ENCODE measurements around the gene TRIM24.
"Not testable (repeated sequence)": the region's sequence is repeated elsewhere in the genome, so short reads cannot be mapped to it uniquely, and the experiment has no call there.

TRIM24 gene

DNA sequence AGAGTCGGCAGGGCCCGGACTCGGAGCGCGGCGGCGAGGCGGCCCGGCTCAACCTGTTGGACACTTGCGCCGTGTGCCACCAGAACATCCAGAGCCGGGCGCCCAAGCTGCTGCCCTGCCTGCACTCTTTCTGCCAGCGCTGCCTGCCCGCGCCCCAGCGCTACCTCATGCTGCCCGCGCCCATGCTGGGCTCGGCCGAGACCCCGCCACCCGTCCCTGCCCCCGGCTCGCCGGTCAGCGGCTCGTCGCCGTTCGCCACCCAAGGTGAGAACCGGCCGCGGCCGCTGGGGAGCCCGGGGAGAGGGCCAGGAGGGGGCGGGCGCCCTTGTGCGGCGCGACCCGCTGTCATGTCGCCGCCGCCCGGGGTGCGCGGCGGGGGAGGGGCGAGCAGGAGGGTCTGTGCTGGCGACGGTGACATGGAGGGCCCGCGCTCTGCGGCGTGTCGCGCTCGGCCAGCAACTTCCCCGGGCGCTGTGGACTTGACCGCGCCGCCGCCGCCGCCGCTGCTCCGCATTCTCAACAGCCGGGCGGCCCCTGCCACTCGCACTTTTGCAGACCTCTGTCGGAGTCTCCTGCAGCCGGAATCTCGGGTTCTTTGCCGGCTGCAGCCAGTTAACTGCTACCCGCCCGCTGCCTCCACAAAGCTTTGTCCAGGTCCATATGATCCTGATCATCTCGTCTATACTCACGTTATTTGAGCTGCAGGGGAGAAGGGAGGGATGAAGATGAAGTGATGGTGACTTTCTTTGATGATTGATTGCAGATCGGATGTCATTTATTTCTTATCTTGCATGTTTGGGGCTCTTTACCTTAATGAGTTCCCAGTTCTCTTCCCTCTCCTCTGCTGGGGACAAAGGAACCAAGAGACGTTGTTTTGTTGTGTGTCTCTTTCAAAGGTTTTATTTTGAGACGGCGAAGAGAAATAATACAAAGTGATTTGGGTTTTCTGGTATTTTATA, 869 bp downstream of the TRIM24 start:
- FAIRE-seq = no peak

DNA sequence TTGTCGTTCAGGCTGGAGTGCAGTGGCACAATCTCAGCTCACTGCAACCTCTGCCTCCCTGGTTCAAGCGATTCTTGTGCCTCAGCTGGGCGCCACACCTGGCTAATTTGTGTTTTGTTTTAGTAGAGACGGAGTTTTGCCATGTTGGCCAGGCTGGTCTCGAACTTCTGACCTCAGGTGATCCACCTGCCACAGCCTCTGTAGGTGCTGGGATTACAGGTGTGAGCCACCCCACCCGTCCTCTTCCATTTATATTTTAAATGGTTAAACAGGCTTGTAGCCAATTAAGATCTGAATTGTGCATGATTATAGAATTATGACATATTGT, 3.2 kb downstream of the TRIM24 start:
- not testable (repeated sequence) for FAIRE-seq

DNA sequence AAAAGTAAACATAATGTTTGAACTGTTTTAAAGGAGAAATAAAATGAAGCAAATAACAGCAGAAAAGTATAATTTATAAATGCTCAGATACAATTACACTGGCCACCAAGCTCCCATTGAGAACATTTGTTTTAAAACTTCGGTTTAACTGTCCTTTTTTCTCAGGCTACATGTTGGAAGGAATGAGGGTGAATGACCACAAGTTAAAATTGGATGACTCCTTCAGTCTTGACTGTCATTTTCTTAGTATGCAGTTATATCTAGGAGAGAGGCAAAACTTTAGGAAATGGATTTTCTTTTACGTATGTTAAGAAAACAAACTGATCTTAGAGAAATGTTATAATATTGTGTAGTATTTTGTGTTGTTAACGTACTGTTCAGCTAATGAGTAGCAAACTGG, 5.0 kb downstream of the TRIM24 start:
- FAIRE-seq = no peak

DNA sequence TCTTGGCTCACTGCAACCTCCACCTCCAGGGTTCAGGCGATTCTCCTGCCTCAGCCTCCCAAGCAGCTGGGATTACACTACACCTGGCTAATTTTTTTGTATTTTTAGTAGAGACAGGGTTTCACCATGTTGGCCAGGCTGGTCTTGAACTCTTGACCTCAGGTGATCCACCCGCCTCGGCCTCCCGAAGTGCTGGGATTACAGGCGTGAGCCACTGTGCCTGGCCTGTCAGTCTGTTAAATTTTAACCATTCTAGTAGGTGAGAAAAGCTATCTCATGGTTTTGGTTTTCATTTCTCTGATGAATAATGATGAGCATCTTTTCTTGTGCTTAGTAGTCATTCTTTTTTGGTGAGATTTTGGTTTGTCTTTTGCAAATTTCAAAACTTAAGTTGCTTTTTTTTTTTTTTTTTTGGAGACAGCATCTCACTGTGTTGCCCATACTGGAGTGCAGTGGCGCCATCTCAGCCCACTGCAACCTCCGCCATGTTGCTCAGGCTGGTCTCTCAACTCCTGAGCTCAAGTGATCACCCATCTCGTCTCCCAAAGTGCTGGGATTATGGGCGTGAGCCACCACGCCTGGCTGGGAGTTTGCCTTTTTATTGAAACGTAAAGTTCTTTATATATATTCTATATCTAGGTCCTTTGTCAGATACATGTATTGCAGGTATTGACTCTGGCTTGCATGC, 6.2 kb downstream of the TRIM24 start:
- not testable (repeated sequence) for FAIRE-seq

DNA sequence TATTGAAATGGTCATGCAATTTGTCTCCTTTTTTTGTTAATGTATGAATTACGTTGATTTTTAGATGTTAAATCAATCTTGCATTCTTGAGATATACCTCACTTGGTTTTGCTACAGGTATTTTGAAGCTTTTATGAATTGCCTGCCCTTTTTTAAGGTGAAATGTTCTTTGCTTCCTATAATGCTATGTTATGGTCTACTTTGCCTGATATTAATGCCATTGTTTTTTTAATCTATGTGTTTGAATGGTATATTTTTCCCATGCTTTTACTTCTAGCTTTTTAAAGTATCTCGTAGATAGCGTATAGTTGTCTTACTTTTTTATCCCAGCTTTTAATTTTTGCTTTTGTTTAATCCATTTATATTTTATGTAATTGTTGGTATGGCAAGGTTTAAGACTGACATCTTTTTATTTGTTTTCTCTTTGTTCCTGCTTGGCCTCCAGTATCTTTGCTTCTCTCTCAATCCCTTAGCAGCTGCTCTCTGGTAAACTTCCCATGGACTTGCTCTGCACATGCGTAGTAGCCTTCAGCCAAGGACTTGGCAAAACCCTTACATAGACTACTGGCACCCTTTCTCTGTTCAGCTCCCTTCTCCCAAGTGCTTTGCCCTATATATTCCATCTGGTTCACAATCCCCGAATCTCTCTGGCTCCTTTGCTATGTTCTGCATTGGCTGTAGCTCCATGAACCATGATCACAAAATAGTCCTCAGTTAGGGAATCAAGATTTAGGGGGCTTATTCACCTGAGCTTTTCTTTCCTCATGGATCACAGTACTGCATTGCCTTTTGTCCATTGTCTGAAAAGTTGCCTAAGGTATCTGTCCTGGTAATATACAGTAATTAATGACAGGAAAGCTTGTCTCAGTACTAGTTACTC, 8.4 kb downstream of the TRIM24 start:
- no peak for FAIRE-seq

DNA sequence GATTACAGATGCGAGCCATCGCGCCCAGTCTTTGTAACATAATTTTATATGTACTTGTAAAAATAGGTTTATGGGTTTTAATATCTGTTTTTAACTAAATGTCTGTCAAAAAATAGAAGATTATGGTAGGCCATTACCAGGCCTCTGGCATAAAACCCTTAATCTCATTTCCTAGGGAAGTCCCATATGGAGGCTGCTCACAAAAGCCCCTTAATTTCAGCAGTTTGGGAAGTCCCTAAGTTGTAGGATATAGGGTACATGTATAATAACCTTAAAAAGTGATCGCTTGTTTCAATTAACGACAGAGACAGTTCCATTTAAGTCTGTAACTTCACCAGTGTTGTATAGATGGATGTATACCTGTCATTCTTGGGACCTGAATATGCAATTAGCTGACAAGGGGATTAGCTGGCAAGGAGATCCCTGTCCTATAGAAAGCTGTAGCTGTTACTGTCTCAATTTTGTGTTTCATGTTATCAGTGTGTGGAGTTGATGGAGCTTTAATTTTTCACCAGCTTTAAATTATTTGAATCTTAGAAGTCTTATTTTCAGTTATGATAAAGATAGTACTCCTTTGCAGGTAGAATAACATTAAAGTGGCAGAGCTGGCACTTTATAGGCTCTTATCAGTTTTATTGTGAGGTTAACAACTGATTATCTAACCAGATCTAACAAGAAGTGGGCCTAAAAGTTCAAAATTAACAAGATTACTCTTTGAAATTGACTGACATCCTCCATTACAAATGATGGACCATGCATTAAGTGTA, 10.5 kb downstream of the TRIM24 start:
- no peak for FAIRE-seq

DNA sequence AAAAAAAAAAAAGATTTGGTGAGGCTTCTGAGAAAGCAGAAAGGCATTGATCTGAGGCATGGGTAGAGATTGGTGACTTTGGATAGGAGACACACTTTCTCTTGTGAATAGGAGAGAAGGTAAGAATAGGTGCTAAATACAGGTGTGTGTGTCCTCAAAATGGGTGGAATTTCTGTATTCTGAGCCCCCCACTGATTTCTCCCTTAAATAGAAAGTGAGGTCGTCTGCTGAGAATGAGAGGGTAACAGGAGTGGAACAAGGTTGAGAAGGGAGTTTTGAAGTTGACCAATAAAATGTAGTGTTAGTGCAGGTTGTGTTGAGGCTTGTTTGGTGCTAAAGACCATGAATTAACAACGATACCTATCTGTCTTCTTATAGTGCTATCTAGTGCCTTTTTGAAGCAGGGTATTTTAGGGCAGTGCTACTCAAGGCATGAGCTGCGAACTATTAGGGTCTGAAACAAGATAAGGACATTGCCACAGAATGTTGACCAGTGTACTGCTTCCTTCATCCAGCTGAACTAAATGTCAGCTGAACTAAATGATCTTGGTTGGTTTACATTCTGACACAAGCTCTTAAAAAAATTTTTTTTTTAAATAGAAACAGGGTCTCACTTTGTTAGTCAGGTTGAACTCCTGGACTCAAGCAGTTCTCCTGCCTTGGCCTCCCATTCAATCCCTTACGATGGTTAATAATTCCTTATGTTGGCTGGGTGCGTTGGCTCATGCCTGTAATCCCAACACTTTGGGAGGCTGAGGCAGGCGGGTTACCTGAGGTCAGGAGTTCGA, 12.4 kb downstream of the TRIM24 start:
- no peak for FAIRE-seq

DNA sequence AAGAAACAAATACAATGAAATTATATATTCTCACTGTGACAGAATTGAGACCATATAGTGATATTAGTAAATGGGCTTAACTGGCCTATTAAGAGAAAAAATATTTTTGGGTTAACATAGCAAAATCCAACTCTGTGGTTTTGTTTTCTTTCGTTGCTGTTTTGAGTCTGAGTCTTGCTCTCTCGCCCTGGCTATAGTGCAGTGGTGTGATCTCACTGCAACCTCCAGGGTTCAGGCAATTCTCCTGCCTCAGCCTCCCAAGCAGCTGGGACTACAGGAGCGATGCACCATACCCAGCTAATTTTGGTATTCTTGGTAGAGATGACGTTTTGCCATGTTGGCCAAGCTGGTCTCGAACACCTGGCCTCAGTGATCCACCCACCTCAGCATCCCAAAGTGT, 15.3 kb downstream of the TRIM24 start:
- FAIRE-seq = no peak

DNA sequence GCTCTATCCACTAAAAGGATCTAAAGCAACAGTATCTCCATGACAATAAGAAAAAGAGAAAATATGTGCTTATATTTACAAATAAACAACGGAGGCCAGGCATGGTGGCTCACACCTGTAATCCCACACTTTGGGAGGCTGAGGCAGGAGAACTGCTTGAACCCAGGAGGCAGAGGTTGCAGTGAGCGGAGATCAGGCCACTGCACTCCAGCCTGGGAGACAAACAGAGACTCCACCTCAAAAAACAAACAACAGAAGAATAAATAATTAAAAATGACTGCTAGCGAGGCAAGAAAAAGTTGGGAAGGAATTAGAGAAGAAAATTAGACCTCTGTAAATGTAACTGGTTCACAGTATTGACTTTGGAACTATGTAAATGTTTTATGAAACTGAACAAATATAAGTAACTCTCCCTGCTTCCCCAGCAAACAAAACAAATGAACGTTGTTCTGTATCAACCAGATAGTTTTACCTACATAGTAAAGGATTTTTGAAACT, 17.1 kb downstream of the TRIM24 start:
- no peak for FAIRE-seq

DNA sequence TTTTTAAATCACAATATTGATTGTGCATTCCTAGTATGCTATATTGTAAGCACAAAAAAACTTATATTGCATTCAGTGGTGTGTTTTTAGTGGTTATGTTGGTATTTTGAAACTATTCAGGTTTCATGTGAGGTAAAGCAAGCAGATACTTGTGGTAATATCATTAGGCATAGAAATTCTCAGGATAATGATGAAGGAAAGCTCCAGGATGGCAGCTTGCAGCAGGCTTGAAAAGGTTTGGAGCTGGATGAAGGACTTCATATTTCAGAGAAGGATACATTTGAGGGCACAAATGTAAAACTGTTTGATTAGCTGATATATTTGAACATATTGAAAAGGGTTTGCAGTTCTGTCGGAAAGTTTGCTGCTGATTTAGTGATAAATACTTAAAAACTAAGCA, 17.5 kb downstream of the TRIM24 start:
- no peak for FAIRE-seq

DNA sequence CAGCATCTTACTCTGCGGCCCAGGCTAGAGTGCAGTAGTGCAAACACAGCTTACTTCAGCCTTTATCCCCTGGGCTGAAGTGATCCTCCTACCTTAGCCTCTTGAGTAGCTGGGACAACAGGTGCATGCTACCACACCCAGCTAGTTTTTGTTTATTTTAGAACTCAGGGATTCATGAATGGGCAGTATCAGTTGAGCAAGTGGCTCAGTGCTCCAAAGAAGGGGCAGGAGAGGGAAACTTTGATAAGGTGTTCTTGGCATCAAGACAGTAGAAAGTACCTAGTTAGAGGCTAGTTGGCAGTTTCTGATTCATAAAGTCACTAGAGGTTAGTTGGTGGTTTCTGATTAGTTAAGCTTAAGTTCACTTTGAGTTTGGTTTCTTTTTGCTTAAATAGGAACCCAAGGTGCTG, 18.4 kb downstream of the TRIM24 start:
- FAIRE-seq = no peak

DNA sequence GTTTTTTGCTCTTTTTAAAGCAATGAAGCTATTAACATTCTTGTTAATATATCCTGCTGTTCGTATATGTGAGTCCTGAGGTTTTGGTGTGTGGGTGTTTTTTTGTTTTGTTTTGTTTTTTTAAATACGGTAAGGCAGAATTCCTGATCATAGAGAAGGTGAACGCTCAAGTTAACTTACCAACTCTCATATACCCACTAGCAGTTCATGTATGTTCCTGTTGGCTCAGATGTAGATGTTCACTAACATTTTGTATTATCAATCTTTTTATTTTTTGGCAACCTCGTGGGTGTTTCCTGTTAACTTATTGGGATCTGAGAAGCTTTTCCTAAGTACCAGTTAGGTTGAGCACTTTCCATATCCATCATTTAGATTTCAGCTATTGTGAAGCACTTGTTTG, 20.5 kb downstream of the TRIM24 start:
- FAIRE-seq = no peak

DNA sequence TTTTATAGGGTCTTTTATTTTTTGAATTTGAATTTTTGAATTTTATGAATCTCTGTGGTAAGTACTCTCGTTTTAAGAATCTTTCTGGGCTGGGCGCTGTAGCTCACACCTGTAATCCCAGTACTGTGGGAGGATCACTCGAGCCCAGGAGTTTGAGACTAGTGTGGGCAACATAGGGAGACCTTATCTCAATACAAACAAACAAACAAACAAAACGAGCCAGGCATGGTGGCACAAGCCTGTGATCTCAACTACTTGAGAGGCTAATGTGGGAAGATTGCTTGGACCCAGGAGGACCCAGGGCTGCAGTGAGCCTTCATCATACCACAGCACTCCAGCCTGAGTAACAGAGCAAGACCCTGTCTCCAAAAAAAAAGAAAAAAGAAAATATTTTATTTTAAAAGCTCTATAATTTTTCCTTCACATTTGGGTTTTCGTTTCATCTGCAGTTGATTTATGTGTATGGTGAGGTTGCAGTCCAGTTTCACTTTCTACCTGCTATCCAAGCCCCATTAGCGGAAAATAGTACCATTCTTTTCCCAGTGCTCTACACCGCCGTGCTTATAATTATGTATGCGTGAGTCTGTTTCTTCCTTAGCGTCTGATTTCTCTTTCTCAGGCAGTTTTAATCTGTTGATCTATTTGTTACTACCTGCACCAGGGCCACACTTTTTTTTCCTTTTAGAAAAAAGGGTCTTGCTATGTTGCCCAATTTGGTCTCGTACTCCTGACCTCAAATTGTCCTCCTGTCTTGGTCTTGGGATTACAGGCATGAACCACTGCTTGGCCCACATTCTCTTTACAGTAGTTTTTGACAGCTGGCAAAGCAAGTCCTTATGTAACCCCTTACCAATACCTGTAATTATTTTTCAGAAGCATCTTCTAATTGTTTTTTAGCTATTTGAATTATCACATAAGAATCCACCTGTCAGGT, 21.7 kb downstream of the TRIM24 start:
- no peak for FAIRE-seq

DNA sequence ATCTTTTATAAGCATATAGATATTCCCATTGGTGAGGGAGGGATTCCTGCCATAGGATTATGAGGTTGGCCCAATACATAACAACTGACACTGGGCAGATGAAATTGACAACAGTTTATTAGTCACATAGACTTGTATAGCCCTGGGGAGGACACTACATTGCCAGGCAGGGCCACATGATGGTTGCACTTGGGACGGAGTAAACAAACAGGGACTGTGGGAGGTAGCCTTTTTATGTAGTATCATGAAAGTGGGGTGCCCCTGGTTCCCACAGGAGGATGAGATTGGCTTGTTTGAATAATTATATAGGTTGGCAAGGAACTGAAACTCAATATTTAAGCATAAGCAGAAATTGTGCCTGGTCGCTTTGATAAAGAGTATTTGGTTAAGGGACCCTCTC, 23.5 kb downstream of the TRIM24 start:
- FAIRE-seq = no peak

DNA sequence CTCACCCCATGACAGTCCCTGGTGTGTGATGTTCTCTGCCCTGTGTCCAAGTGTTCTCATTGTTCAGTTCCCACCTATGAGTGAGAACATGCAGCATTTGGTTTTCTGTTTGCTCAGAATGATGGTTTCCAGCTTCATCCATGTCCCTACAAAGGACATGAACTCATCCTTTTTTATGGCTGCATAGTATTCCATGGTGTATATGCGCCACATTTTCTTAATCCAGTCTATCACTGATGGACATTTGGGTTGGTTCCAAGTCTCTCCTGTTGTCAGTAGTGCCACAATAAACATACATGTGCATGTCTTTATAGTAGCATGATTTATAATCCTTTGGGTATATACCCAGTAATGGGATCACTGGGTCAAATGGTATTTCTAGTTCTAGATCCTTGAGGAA, 25.4 kb downstream of the TRIM24 start:
- not testable (repeated sequence) for FAIRE-seq

DNA sequence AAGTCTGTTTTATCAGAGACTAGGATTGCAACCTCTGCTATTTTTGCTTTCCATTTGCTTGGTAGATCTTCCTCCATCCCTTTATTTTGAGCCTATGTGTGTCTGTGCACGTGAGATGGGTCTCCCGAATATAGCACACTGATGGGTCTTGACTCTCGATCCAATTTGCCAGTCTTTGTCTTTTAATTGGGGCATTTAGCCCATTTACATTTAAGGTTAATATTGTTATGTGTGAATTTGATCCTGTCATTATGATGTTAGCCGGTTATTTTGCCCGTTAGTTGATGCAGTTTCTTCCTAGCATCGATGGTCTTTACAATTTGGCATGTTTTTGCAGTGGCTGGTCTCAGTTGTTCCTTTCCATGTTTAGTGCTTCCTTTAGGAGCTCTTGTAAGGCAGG, 29.1 kb downstream of the TRIM24 start:
- not testable (repeated sequence) for FAIRE-seq

DNA sequence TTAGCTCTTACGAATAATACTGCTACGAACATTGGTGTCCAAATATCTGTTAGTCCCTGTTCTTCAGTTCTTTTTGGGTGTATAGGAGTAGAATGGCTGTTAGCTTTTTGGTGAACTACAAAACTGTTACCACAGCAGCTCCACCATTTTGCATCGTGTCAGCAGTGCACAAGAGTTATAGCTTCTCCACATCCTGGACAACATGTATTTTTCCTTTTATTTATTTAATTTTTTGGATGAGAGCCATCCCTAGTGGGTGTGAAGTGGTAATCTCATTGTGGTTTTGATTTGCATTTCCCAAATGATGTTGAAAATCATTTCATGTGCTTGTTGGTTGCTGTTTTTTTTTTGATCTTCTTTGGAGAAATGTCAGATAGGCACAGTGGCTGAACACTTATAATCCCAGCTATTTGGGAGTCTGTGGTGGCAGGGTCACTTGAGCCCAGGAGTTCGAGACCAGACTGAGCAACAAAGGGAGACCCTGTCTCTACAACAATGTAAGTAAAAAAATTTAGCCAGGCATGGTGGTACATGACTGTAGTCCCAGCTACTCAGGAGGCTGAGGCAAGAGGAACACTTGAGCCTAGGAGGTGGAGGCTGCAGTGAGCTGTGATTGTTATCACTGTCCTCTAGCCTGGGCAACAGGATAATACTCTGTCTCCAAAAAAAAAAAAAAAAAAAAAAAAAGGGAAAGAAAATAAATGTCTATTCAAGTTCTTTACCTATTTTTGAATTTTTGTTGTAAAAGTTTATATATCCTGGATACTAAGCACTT, 31.7 kb downstream of the TRIM24 start:
- FAIRE-seq = no peak

DNA sequence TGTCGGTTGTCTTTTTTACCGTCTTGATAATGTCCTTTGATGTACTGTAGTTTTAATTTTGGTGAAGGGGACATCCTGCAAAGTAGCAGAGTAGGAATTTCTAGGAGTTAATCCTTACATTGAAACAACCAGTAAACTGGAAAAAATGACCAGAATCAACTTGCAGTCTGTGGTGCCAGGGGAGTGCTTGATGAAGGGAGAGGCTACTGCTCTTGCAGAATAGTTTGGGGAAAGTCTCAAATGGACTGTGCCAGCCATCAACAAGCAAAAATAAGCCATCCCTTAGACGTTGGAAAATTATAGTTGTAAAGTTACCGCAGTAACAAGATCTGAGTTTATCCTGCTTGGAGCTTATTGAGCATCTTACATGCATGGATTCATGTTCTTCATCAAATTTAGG, 32.4 kb downstream of the TRIM24 start:
- no peak for FAIRE-seq

DNA sequence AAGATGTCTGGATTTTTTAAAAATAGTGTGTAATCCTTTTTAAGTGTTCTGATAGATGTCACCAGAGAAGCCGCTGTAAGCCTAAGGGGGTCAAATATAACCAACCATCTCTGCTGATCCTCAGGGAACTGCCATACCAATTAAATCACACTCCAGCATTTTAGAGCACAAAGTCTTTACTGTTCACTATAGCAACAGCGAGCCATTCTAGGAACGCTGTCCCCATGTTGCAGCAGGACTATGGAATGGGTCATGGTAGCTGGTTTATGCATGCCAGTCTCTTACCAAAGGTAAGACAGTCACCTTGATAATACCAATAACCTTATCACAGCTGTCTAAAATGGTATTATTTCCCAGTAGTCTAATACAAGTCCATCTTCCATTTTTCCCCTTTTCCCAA, 33.5 kb downstream of the TRIM24 start:
- FAIRE-seq = no peak

DNA sequence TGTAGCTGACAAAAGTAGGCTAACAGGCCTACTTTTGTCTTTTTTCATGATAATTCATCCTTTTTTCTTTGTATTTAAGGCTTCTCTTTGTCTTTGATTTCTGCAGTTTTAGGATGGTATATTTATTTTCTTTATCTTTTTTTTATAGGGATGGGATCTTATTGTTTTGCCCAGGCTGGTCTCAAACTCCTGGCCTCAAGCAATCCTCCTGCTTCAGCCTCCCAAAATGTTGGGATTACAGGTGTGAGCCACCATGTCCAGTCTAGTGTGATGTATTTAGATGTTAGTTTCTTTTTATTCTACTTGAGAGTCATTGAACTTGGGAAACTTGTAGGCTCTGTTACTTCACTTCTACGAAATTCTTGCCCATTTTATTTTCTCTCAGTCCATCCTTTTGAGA, 35.4 kb downstream of the TRIM24 start:
- FAIRE-seq = no peak

Data from islet of Langerhans (tissue), 1 donor.